D721Med (cell line): ENCODE results near the gene MECP2.

Experiments
- DNase-seq: peaks from one replicate; pipeline ENCODE4 v3.0.0; 2011; ENCODE audit warnings: low spot score; ENCODE audit not compliant: insufficient read length
- FAIRE-seq: peaks from 2 replicates; lab custom pipeline; 2011; peaks lifted over from hg19 to GRCh38; lab: Jason Lieb, UNC
- TF ChIP-seq, protein P1 (sequence below): IDR thresholded peaks from 2 replicates; pipeline ENCODE4 v1.5.1; 2012; ENCODE audit warnings: mild to moderate bottlenecking, control low read depth; ENCODE audit not compliant: insufficient read depth; ENCODE audit errors: missing control alignments

The MECP2 gene

GRCh38 chrX:154061801-154062200 is 35.7 kb downstream of the MECP2 start:
- FAIRE-seq, result no peak
- TF ChIP-seq, protein P1, sequence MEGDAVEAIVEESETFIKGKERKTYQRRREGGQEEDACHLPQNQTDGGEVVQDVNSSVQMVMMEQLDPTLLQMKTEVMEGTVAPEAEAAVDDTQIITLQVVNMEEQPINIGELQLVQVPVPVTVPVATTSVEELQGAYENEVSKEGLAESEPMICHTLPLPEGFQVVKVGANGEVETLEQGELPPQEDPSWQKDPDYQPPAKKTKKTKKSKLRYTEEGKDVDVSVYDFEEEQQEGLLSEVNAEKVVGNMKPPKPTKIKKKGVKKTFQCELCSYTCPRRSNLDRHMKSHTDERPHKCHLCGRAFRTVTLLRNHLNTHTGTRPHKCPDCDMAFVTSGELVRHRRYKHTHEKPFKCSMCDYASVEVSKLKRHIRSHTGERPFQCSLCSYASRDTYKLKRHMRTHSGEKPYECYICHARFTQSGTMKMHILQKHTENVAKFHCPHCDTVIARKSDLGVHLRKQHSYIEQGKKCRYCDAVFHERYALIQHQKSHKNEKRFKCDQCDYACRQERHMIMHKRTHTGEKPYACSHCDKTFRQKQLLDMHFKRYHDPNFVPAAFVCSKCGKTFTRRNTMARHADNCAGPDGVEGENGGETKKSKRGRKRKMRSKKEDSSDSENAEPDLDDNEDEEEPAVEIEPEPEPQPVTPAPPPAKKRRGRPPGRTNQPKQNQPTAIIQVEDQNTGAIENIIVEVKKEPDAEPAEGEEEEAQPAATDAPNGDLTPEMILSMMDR, result no peak

GRCh38 chrX:154059729-154060245 is 37.7 kb downstream of the MECP2 start:
- no peak for DNase-seq

More at GRCh38 chrX:154061801-154062200, 35.7 kb downstream of the MECP2 start:
- no peak for DNase-seq

DNA sequence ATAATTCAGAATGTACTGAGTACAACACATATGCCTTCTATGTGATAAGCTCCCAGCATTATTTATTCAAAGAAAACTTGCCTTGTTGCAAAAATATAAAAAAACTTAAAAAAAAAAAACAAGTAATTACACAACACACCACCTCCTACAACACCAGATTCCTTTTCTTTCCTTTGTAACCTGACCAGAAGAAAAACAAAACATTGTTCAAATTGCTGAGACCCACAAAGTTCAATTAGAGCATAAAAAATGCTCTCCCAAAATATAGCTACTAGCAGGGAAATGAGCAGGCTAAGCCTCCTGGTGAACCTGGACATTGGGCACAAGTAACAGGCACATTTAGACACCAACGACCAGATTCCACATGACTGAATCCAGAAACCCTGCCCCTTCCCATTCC is 38.3 kb downstream of the MECP2 start:
- FAIRE-seq, result no peak
- TF ChIP-seq, protein P1, result no peak
- DNase-seq, result no peak

More at GRCh38 chrX:154059729-154060245, 37.7 kb downstream of the MECP2 start:
- TF ChIP-seq, protein P1, result no peak
- no peak for FAIRE-seq

DNA sequence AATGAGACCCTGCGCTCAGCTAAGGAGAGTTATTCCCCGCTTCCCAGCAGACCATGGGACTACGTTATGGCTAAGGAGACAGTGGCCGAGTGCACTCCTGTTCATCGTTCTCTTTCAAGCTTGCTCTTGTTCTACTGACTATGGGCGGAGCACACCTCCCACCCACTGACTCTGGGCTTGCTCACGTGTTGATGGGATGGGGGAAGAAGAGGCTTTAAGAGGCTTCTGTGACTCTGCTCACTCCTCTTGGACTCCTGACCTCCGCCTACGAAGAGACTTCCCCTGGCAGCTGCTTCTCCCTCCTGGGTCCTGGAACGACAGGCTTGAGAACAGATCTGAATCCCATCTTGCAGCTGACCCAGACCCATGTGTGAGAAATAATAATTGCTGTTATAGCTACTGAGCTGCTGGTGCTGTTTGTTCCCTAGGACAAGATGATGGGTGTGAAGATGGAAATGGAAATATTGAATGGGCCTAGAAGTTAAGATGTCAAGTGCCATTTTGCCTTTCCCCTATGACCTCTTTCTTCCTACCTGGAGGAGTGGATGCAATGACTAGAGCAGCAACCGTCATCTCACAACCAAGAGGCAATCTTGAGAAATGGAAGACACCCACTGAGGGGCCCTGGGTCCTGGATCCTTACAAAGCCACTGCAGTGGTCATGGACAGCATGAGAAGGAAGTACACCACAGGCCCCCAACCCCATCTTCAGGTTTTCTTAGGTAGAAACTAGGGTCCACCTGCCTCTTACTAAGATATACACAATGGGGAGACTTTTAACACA is 39.1 kb downstream of the MECP2 start:
- TF ChIP-seq, protein P1, result no peak
- no peak for FAIRE-seq
- no peak for DNase-seq

DNA sequence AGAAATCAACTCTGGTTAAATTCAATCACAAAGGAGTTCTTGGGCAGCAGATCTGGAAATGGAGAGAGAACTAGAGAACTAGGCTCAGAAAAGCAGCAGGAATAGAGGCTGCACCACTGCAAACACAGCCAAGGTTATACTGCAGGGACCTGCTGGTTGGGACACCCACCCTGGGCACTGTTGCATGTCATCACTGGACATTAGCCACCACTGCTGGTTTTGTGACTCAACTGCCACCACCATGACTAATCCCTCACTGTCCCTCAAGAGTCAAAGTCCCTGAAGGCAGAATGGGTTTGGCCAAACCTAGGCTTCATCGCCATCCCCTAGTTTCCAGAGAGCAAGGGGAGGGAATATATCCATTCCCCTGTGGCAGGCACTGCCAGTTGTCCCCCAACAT is 39.7 kb downstream of the MECP2 start:
- TF ChIP-seq, protein P1, result no peak
- DNase-seq (no peak), FAIRE-seq (no peak)

GRCh38 chrX:154056770-154057241 is 40.7 kb downstream of the MECP2 start:
- FAIRE-seq (no peak), DNase-seq (no peak)
- TF ChIP-seq, protein P1, result no peak
